Dendritic cell treated with granulocyte-macrophage colony-stimulating factor and Interleukin-4, amounts not matched to agents 40 ng/mL and 50 ng/mL, for 4 days (primary cell): Measurements from ENCODE around the gene RAB10.
A peak's percentile ranks its signal among the peaks of the same experiment; 100 is the strongest.
"Not testable (repeated sequence)": the region's sequence is repeated elsewhere in the genome, so short reads cannot be mapped to it uniquely, and the experiment has no call there.

Experiments used
- H3K27ac Mint-ChIP-seq: one replicate; pipeline ENCODE4 v1.8.0; 2022; ENCODE audit warnings: mild to moderate bottlenecking, mixed read lengths
- H3K27me3 Mint-ChIP-seq: one replicate; pipeline ENCODE4 v1.8.0; 2022; ENCODE audit warnings: mild to moderate bottlenecking, mixed read lengths
- H3K36me3 Mint-ChIP-seq: one replicate; pipeline ENCODE4 v1.8.0; 2022; ENCODE audit warnings: low read depth, mixed read lengths
- H3K4me1 Mint-ChIP-seq: one replicate; pipeline ENCODE4 v1.8.0; 2022; ENCODE audit warnings: low read depth, mixed read lengths
- H3K4me3 Mint-ChIP-seq: one replicate; pipeline ENCODE4 v1.8.0; 2022; ENCODE audit warnings: mild to moderate bottlenecking, moderate library complexity, mixed read lengths
- H3K9me3 Mint-ChIP-seq: one replicate; pipeline ENCODE4 v1.8.0; 2022; ENCODE audit warnings: mixed read lengths
- intact Hi-C: fragments of 100-400 bp; cut with micrococcal nuclease; formaldehyde crosslinking; loops from one replicate; pipeline ENCODE4 v1.15.0; 2022

The RAB10 gene

GRCh38 chr2:26008095-26008494 lies 25.8 kb upstream of the RAB10 start:
- H3K27ac Mint-ChIP-seq, result peak overlapping the region; percentile 96
- no peak overlapping the region for H3K4me3 Mint-ChIP-seq
- no peaks in the 10 kb centered on the region for H3K27me3 Mint-ChIP-seq
- peaks cover 85% of the 10 kb centered on the region for H3K4me1 Mint-ChIP-seq
- no peaks in the 10 kb centered on the region for H3K36me3 Mint-ChIP-seq
- intact Hi-C loops, result loop anchor here (2.0 kb wide), 1 partner anchor 25 kb away; no protein-coding TSS in a partner anchor
- H3K9me3 Mint-ChIP-seq, result no peaks in the 10 kb centered on the region

GRCh38 chr2:26008851-26009566 lies 24.9 kb upstream of the RAB10 start:
- intact Hi-C loops, result loop anchor here (2.0 kb wide), 1 partner anchor 24 kb away; no protein-coding TSS in a partner anchor
- Mint-ChIP-seq H3K27ac (peak overlapping the region; percentile 96), H3K4me1 (peaks cover 83% of the 10 kb centered on the region), H3K4me3 (peak overlapping the region; percentile 35), H3K9me3 (no peaks in the 10 kb centered on the region), H3K27me3 (no peaks in the 10 kb centered on the region), H3K36me3 (no peaks in the 10 kb centered on the region)

- Mint-ChIP-seq H3K27me3 (no peaks in the 10 kb centered on the region), H3K27ac (peak overlapping the region; percentile 96)
Observed at GRCh38 chr2:26009567-26009963, 24.3 kb upstream of the RAB10 start.

GRCh38 chr2:26010943-26011342 lies 22.9 kb upstream of the RAB10 start:
- intact Hi-C loops, result no loop called here
- no peak overlapping the region for H3K4me3 Mint-ChIP-seq
- H3K9me3 Mint-ChIP-seq, result no peaks in the 10 kb centered on the region
- H3K36me3 Mint-ChIP-seq, result no peaks in the 10 kb centered on the region
- peak overlapping the region; percentile 77 for H3K27ac Mint-ChIP-seq
- H3K4me1 Mint-ChIP-seq, result peaks cover 75% of the 10 kb centered on the region
- no peaks in the 10 kb centered on the region for H3K27me3 Mint-ChIP-seq

More at GRCh38 chr2:26009567-26009963, 24.3 kb upstream of the RAB10 start:
- peaks cover 81% of the 10 kb centered on the region for H3K4me1 Mint-ChIP-seq
- no peaks in the 10 kb centered on the region for H3K36me3 Mint-ChIP-seq
- no peaks in the 10 kb centered on the region for H3K9me3 Mint-ChIP-seq
- intact Hi-C loops, result loop anchor here (2.0 kb wide), 1 partner anchor 23 kb away; no protein-coding TSS in a partner anchor
- peak overlapping the region; percentile 1 for H3K4me3 Mint-ChIP-seq

GRCh38 chr2:26011609-26011989 lies 22.3 kb upstream of the RAB10 start:
- Mint-ChIP-seq H3K9me3 (no peaks in the 10 kb centered on the region), H3K36me3 (no peaks in the 10 kb centered on the region), H3K4me1 (peaks cover 75% of the 10 kb centered on the region), H3K27me3 (no peaks in the 10 kb centered on the region), H3K27ac (peak overlapping the region; percentile 77), H3K4me3 (no peak overlapping the region)
- intact Hi-C loops, result no loop called here

GRCh38 chr2:26011990-26012856 lies 21.7 kb upstream of the RAB10 start:
- no peaks in the 10 kb centered on the region for H3K27me3 Mint-ChIP-seq
- intact Hi-C loops, result no loop called here
- peak overlapping the region; percentile 77 for H3K27ac Mint-ChIP-seq
- H3K36me3 Mint-ChIP-seq, result no peaks in the 10 kb centered on the region
- H3K4me3 Mint-ChIP-seq, result no peak overlapping the region
- H3K9me3 Mint-ChIP-seq, result no peaks in the 10 kb centered on the region
- H3K4me1 Mint-ChIP-seq, result peaks cover 72% of the 10 kb centered on the region

- intact Hi-C loops, result no loop called here
- no peaks in the 10 kb centered on the region for H3K36me3 Mint-ChIP-seq
- peaks cover 72% of the 10 kb centered on the region for H3K4me1 Mint-ChIP-seq
- no peaks in the 10 kb centered on the region for H3K9me3 Mint-ChIP-seq
- no peak overlapping the region for H3K4me3 Mint-ChIP-seq
- no peak overlapping the region for H3K27ac Mint-ChIP-seq
- no peaks in the 10 kb centered on the region for H3K27me3 Mint-ChIP-seq
Observed at GRCh38 chr2:26013668-26014067, 20.2 kb upstream of the RAB10 start.

- H3K27me3 Mint-ChIP-seq, result no peaks in the 10 kb centered on the region
- no peaks in the 10 kb centered on the region for H3K36me3 Mint-ChIP-seq
- no peak overlapping the region for H3K4me3 Mint-ChIP-seq
Observed at GRCh38 chr2:26016012-26016705, 17.7 kb upstream of the RAB10 start.

GRCh38 chr2:26016706-26017045 lies 17.2 kb upstream of the RAB10 start:
- H3K9me3 Mint-ChIP-seq, intact Hi-C loops, H3K4me3 Mint-ChIP-seq, H3K36me3 Mint-ChIP-seq, H3K27me3 Mint-ChIP-seq: not testable (repeated sequence)
- peaks cover 66% of the 10 kb centered on the region for H3K4me1 Mint-ChIP-seq
- peak overlapping the region; percentile 88 for H3K27ac Mint-ChIP-seq

More at GRCh38 chr2:26016012-26016705, 17.7 kb upstream of the RAB10 start:
- H3K4me1 Mint-ChIP-seq, result peaks cover 71% of the 10 kb centered on the region
- H3K27ac Mint-ChIP-seq, result peak overlapping the region; percentile 88
- H3K9me3 Mint-ChIP-seq, result no peaks in the 10 kb centered on the region
- intact Hi-C loops, result no loop called here

GRCh38 chr2:26017464-26018183 lies 16.3 kb upstream of the RAB10 start:
- intact Hi-C loops, result no loop called here
- no peak overlapping the region for H3K4me3 Mint-ChIP-seq
- H3K27ac Mint-ChIP-seq, result peak overlapping the region; percentile 65
- H3K27me3 Mint-ChIP-seq, result no peaks in the 10 kb centered on the region
- H3K36me3 Mint-ChIP-seq, result no peaks in the 10 kb centered on the region
- H3K4me1 Mint-ChIP-seq, result peaks cover 56% of the 10 kb centered on the region
- H3K9me3 Mint-ChIP-seq, result no peaks in the 10 kb centered on the region

- peaks cover 50% of the 10 kb centered on the region for H3K4me1 Mint-ChIP-seq
- no peaks in the 10 kb centered on the region for H3K27me3 Mint-ChIP-seq
Observed at GRCh38 chr2:26018184-26019055, 15.5 kb upstream of the RAB10 start.

GRCh38 chr2:26020231-26020640 lies 13.6 kb upstream of the RAB10 start:
- H3K9me3 Mint-ChIP-seq, result no peaks in the 10 kb centered on the region
- H3K27ac Mint-ChIP-seq, result peak overlapping the region; percentile 9
- intact Hi-C loops, result no loop called here
- H3K27me3 Mint-ChIP-seq, result no peaks in the 10 kb centered on the region
- H3K4me3 Mint-ChIP-seq, result no peak overlapping the region
- H3K36me3 Mint-ChIP-seq, result no peaks in the 10 kb centered on the region
- H3K4me1 Mint-ChIP-seq, result peaks cover 45% of the 10 kb centered on the region

More at GRCh38 chr2:26018184-26019055, 15.5 kb upstream of the RAB10 start:
- Mint-ChIP-seq H3K4me3 (no peak overlapping the region), H3K9me3 (no peaks in the 10 kb centered on the region), H3K27ac (peak overlapping the region; percentile 65), H3K36me3 (no peaks in the 10 kb centered on the region)
- intact Hi-C loops, result no loop called here

- H3K4me1 Mint-ChIP-seq, result peaks cover 18% of the 10 kb centered on the region
- H3K27me3 Mint-ChIP-seq, result no peaks in the 10 kb centered on the region
- no peaks in the 10 kb centered on the region for H3K36me3 Mint-ChIP-seq
- intact Hi-C loops, result no loop called here
- no peak overlapping the region for H3K27ac Mint-ChIP-seq
- no peaks in the 10 kb centered on the region for H3K9me3 Mint-ChIP-seq
- no peak overlapping the region for H3K4me3 Mint-ChIP-seq
Observed at GRCh38 chr2:26024260-26024659, 9.6 kb upstream of the RAB10 start.
